ENCODE data around the gene SH2B3. TPM values are rescaled to one million over a fixed set of nuclear protein-coding genes. Genes with fewer than 3 reads are reported as not detected.

Gene SH2B3
- total and polyA plus RNA-seq, 8 donors, result 19.2 to 42.0 (median 22.5) TPM

DNA sequence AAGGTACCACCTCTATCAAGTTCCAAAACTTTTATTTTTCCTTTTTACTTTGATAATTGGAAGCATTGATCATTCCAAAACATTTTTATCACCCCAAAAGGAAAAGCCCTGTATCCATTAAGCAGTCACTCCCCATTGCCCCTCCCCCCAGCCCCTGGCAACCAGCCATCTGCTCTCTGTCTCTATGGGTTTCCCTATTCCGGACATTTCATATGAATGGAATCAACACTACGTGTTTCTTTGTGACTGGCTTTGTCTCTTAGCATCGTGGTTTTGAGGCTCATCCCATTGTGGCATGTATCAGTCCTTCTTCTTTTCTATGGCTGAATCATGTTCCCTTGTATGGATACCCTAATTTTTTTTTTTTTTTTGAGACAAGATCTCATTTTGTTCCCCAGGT lies 18.8 kb upstream of the SH2B3 start:
- H3K4me1 ChIP-seq, result no peaks in the 10 kb centered on the region
- ATAC-seq (no peak), DNase-seq (no peak)
- no peaks in the 10 kb centered on the region for H3K36me3 ChIP-seq
- TF ChIP-seq, protein P1, sequence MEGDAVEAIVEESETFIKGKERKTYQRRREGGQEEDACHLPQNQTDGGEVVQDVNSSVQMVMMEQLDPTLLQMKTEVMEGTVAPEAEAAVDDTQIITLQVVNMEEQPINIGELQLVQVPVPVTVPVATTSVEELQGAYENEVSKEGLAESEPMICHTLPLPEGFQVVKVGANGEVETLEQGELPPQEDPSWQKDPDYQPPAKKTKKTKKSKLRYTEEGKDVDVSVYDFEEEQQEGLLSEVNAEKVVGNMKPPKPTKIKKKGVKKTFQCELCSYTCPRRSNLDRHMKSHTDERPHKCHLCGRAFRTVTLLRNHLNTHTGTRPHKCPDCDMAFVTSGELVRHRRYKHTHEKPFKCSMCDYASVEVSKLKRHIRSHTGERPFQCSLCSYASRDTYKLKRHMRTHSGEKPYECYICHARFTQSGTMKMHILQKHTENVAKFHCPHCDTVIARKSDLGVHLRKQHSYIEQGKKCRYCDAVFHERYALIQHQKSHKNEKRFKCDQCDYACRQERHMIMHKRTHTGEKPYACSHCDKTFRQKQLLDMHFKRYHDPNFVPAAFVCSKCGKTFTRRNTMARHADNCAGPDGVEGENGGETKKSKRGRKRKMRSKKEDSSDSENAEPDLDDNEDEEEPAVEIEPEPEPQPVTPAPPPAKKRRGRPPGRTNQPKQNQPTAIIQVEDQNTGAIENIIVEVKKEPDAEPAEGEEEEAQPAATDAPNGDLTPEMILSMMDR (IDR thresholded peaks at IDR 0.05), result no peak
- H3K27ac ChIP-seq, result no peak overlapping the region
- H3K4me3 ChIP-seq, result no peak overlapping the region
- H3K27me3 ChIP-seq, result no peaks in the 10 kb centered on the region
- intact Hi-C loops (cut with DNase I), result no loop called here
- H3K9me3 ChIP-seq, result no peaks in the 10 kb centered on the region

DNA sequence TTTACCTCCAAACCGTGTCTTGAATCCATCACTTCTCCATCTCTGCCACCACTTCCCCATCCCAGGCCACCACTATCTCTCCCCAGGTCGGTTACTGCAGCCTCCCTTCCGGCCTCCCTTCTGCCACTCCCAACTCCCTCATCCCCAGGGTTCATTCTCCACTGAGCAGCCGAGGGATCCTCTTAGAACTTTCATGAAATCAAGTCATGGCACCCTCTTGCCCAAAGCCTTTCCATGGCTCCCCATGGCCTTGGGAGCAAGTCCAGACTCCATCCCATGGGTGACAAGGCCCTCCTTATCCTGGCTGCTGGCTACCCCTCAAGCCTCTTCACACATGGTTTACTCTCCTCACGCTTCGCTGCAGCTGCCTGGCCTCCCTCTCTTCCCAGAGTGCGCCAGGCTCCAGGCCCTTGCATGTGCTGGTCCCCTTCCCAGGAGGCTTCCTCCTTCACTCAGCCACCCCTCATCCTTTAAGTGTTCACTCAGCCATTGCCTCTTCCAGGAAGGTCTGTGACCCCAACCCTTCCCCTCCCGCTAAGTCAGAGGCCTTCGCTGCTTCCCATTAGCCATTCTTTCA lies 17.9 kb upstream of the SH2B3 start:
- no peaks in the 10 kb centered on the region for H3K9me3 ChIP-seq
- no peak overlapping the region for H3K4me3 ChIP-seq
- intact Hi-C loops (cut with DNase I), result no loop called here
- H3K36me3 ChIP-seq, result no peaks in the 10 kb centered on the region
- no peaks in the 10 kb centered on the region for H3K27me3 ChIP-seq
- no peaks in the 10 kb centered on the region for H3K4me1 ChIP-seq
- DNase-seq, result no peak
- no peak overlapping the region for H3K27ac ChIP-seq
- no peak for ATAC-seq
- TF ChIP-seq, protein P1 (IDR thresholded peaks at IDR 0.05), result no peak

DNA sequence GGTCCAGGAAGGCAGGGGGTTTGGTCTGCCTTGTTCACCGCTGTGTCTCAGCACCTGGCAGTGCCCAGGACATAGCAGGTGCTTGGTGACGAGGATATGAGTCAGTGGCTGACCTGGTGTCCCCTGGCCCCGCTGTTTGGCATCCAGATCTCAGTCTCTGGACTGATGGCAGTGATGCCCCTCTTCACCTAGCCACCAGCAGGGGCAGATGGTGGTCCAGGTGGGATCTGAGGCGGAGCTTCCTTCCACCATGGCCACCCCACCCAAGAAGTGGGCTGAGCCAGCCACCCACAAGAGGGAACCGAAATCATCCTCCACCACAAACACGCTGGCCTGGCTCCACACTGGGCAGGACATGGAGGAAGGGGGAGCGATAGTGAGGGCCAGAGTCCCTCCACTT lies 16.1 kb upstream of the SH2B3 start:
- Histone ChIP-seq H3K4me3 (no peak overlapping the region), H3K4me1 (peaks cover 0 to 9% of the 10 kb centered on the region in 2 donors), H3K36me3 (no peaks in the 10 kb centered on the region), H3K27ac (no peak overlapping the region), H3K9me3 (no peaks in the 10 kb centered on the region), H3K27me3 (no peaks in the 10 kb centered on the region)
- TF ChIP-seq, protein P1 (IDR thresholded peaks at IDR 0.05), result no peak
- intact Hi-C loops (cut with DNase I), result no loop called here
- DNase-seq (no peak), ATAC-seq (no peak)

DNA sequence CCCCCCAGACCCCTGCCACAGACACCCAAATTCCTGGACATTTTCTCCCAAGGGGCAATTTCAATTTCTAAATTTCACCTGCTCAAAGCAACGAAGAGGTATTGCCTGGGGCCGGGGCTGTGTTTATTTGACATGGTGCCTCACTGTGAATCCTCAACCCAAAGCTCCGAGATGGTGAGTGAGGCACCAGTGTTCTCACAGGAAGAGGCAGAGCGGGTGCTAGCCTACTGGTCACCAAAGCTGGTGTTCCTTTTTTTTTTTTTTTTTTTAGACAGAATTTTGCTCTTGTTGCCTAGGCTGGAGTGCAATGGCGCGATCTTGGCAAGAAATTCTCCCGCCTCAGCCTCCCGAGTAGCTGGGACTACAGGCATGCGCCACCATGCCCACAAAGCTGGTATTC lies 14.8 kb upstream of the SH2B3 start:
- Histone ChIP-seq H3K4me1 (peaks cover 0 to 11% of the 10 kb centered on the region in 2 donors), H3K36me3 (no peaks in the 10 kb centered on the region), H3K27ac (no peak overlapping the region), H3K9me3 (no peaks in the 10 kb centered on the region), H3K27me3 (no peaks in the 10 kb centered on the region), H3K4me3 (no peak overlapping the region)
- no peak for DNase-seq
- intact Hi-C loops (cut with DNase I), result no loop called here
- TF ChIP-seq, protein P1 (IDR thresholded peaks at IDR 0.05), result no peak
- ATAC-seq, result no peak

DNA sequence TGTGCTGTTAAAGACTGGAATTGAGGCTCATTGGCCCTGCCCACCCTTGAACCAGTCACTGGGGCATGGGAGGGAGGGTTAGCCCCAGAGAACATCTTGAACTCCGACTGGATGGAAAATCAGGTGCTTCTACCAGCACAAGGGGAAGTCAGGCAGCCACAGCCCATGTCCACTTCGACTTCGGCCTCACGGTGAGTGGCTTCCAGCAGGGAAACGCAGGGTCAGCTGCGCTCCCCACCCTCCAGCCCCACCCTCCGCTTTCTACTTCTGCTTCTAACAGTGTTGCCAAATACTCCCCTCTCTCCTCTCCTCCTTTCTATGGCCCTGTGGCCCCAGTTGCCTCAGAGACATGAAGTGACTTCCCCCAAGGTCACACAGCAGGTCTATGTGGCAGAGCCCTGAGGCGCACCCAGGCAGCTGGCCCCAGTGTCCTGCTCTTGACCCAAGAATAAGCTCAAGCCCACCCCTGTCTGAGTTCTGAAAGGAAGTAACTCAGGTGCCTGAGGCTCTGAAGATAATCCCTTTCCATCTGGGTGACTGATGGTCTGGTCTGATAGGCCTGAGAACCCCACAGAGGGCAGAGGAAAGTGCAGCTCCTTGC lies 11.9 kb upstream of the SH2B3 start:
- no peaks in the 10 kb centered on the region for H3K9me3 ChIP-seq
- TF ChIP-seq, protein P1 (IDR thresholded peaks at IDR 0.05), result no peak
- H3K36me3 ChIP-seq, result no peaks in the 10 kb centered on the region
- intact Hi-C loops (cut with DNase I), result no loop called here
- H3K4me3 ChIP-seq, result no peak overlapping the region
- DNase-seq (peak in 2 of 4 donors; percentile 84 to 85), ATAC-seq (peak; percentile 68)
- H3K27me3 ChIP-seq, result no peaks in the 10 kb centered on the region
- H3K27ac ChIP-seq, result no peak overlapping the region
- H3K4me1 ChIP-seq, result peaks cover 0 to 38% of the 10 kb centered on the region in 2 donors
